BJ (cell line): ENCODE measurements around the gene COMMD9. TPM values are rescaled to one million over a fixed set of nuclear protein-coding genes. Genes with fewer than 3 reads are reported as not detected.

Source experiments
- CTCF ChIA-PET: fragments of 350-600 bp; formaldehyde crosslinking; extraction: SDS; loops from one replicate; lab custom pipeline; 2021; ENCODE audit warnings: antibody characterized with exemption, inconsistent platforms; lab: Yijun Ruan, JAX
- POLR2A ChIA-PET: fragments of 300-600 bp; sonication (Branson Sonifier 250); formaldehyde crosslinking; extraction: SDS; loops from one replicate; lab custom pipeline; 2021; ENCODE audit warnings: antibody characterized with exemption; lab: Charles Lee
- DNase-seq: peaks from one replicate; pipeline ENCODE4 v3.0.0-alpha.2; 2011; ENCODE audit warnings: low read depth
- H3K27me3 ChIP-seq: 2 replicates; pipeline ENCODE4 v1.6.0; 2011; ENCODE audit warnings: low read length; ENCODE audit not compliant: control insufficient read depth, insufficient read depth
- H3K36me3 ChIP-seq: 2 replicates; pipeline ENCODE4 v1.5.1; 2011; ENCODE audit warnings: low read length; ENCODE audit not compliant: control insufficient read depth, insufficient read depth
- H3K4me3 ChIP-seq: 2 replicates; pipeline ENCODE4 v1.5.1; 2011; ENCODE audit warnings: low read depth, mild to moderate bottlenecking, control low read depth, low read length
- polyA plus RNA-seq: library from polyadenylated mRNA; depleted of rRNA; stranded (reverse); fragments of >200 nt; gene quantifications from 2 replicates; pipeline ENCODE4 v1.2.3, GENCODE V29; 2011; rRNA removed
- TF ChIP-seq, protein P1 (sequence below): IDR thresholded peaks from 2 replicates; pipeline ENCODE4 v1.5.1; 2011; ENCODE audit warnings: low read depth, mild to moderate bottlenecking, control low read depth, inconsistent platforms, low read length, moderate library complexity; ENCODE audit not compliant: insufficient read depth

The COMMD9 gene
- polyA plus RNA-seq, 1 experiment, result 89.9 TPM

DNA sequence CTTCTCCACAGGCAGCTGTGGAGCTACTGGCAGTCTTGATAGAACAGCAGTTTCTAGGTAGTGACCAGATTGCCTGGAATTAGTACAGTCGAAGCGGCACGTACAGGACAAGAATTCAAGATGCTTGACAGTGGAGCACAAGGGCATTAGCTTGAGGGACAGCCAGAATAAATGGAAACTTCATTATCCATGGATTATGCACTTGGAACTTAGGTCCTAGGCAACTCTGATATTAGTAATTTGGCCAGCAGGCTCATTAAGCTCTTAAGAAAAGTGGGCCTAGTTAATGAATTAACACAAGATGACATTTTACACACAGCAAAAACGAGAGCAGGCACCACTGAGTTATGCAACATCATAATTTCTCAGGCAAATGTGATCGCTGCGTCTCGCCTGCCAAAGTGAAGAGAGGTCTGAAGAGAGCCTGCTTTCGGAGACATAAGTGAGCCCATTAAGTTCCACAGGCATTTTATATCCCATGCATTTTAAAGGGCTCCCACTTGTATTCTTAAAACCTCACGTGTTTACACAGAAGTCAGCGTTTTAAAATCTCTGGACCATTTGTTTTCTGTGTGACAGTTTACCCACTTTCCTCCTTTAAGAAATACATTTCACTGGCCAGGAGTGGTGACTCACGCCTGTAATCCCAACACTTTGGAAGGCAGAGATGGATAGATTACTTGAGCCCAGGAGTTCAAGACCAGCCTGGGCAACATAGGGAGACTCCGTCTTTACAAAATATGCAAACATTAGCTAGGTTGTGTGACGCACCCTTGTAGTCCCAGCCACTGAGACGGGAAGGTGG is 66.2 kb downstream of the COMMD9 start:
- ChIA-PET CTCF (interaction anchor here (0.8 kb wide), 1 partner anchor 12 kb away, joined by 3 read pairs; no protein-coding TSS in a partner anchor), POLR2A (no interaction called here)
- Histone ChIP-seq H3K36me3 (no peaks in the 10 kb centered on the region), H3K27me3 (no peaks in the 10 kb centered on the region), H3K4me3 (no peak overlapping the region)
- TF ChIP-seq, protein P1, sequence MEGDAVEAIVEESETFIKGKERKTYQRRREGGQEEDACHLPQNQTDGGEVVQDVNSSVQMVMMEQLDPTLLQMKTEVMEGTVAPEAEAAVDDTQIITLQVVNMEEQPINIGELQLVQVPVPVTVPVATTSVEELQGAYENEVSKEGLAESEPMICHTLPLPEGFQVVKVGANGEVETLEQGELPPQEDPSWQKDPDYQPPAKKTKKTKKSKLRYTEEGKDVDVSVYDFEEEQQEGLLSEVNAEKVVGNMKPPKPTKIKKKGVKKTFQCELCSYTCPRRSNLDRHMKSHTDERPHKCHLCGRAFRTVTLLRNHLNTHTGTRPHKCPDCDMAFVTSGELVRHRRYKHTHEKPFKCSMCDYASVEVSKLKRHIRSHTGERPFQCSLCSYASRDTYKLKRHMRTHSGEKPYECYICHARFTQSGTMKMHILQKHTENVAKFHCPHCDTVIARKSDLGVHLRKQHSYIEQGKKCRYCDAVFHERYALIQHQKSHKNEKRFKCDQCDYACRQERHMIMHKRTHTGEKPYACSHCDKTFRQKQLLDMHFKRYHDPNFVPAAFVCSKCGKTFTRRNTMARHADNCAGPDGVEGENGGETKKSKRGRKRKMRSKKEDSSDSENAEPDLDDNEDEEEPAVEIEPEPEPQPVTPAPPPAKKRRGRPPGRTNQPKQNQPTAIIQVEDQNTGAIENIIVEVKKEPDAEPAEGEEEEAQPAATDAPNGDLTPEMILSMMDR, result no peak
- DNase-seq, result no peak

Other genes starting within 250 kb of the COMMD9 start
- gene PRR5L, start 6.9 kb upstream of the COMMD9 start, polyA plus RNA-seq, result 9.6 and 13.3 TPM in 2 replicates
- gene TRAF6, start 220.8 kb upstream of the COMMD9 start, polyA plus RNA-seq, result 6.2 and 9.0 TPM in 2 replicates